ENCODE measurements around the gene PSME1. TPM values are rescaled to one million over a fixed set of nuclear protein-coding genes. Genes with fewer than 3 reads are reported as not detected.
A peak's percentile ranks its signal among the peaks of the same experiment; 100 is the strongest.

PSME1 gene
- total and polyA plus RNA-seq, 2 of the 13 experiments (the other 11 are each of a cell fraction or from before 2014, with no cell fraction given), result 159 to 608 TPM

GRCh38 chr14:24181371-24182077, 45.5 kb downstream of the PSME1 start:
- CTCF ChIA-PET (ENCODE audit: low intra/inter-chr PET ratio, low total read pairs), result no interaction called here
- H3K27ac ChIP-seq (ENCODE audit: extremely low read length, insufficient read depth, low read length), result no peak overlapping the region
- no TSS peak for BruUV-seq (replicated peaks)
- no peak overlapping the region for H3K4me2 ChIP-seq (ENCODE audit: low read depth, low read length)
- no peaks in the 10 kb centered on the region for H3K79me2 ChIP-seq (ENCODE audit: insufficient read depth, low read length)
- H2AFZ ChIP-seq (ENCODE audit: low read length), result no peak overlapping the region
- FAIRE-seq (no peak), ATAC-seq (no peak), DNase-seq (ENCODE audit: low spot score) (no peak)
- no peaks in the 10 kb centered on the region for H4K20me1 ChIP-seq (ENCODE audit: insufficient read depth, low read length)
- no peaks in the 10 kb centered on the region for H3K4me1 ChIP-seq (ENCODE audit: insufficient read depth, low read length)
- peaks cover 82 to 88% of the 10 kb centered on the region in 2 experiments for H3K36me3 ChIP-seq (replicated peaks in 1 of 2; ENCODE audit: control insufficient read depth in 1 of 2, insufficient read depth in 2 of 2, low read length in 2 of 2)
- H3K27me3 ChIP-seq (ENCODE audit: control insufficient read depth in 1 of 2, insufficient read depth in 2 of 2, low read length in 2 of 2), result no peaks in the 10 kb centered on the region
- intact Hi-C loops (cut with micrococcal nuclease; ENCODE audit: unreplicated experiment) (no loop called here), in situ Hi-C loops (cut with HindIII; ENCODE audit: extremely low pct_ligation_motif_present, low pct_unique_long_range_greater_than_20kb) (no loop called here)
- no peaks in the 10 kb centered on the region for H3K9me3 ChIP-seq (ENCODE audit: low read length)
- 95% methylated on average over 19 of the region's 19 CpGs for WGBS (ENCODE audit: low lambda C conversion rate)
- no peak overlapping the region for H3K4me3 ChIP-seq (replicated peaks in 1 of 3; ENCODE audit: insufficient read depth in 1 of 3, low read depth in 2 of 3, low read length in 3 of 3)
- POLR2A ChIA-PET, result interaction anchor here (0.7 to 8.1 kb wide), 15 partner anchors 7 to 123 kb away, joined by 3 to 65 read pairs (median 5); partner anchors contain the start of genes CHMP4A, DCAF11, IPO4 and IRF9
- no peak overlapping the region for H3K9ac ChIP-seq (ENCODE audit: insufficient read depth, low read depth, low read length)
- 0 out of 2 replicates have a peak, but pooled peaks have one; percentile 22 for TF ChIP-seq HIVEP1 (CRISPR knock-in tag; IDR thresholded peaks at IDR 0.05)
- TF ChIP-seq ZNF546 (CRISPR knock-in tag; conservative IDR thresholded peaks at IDR 0.05), result no peak
- 0 out of 2 replicates have a peak, but pooled peaks have one; percentile 22 for TF ChIP-seq BORCS8-MEF2B (CRISPR knock-in tag; IDR thresholded peaks at IDR 0.05)
- no peak for TF ChIP-seq ZBTB40 (IDR thresholded peaks at IDR 0.05)
- 0 out of 2 replicates have a peak, but pooled peaks have one; percentile 24 for TF ChIP-seq ZBTB40 (CRISPR knock-in tag; IDR thresholded peaks at IDR 0.05)
- TF ChIP-seq POLR2A (IDR thresholded peaks at IDR 0.05; ENCODE audit: insufficient read depth in 1 of 2, low read depth in 2 of 2, low read length in 2 of 2), result 0 out of 4 replicates have a peak, but pooled peaks of 1 of the 2 experiments have one; percentile 25
- peak; percentile 20 for TF ChIP-seq POLR2AphosphoS2 (IDR thresholded peaks at IDR 0.05; ENCODE audit: low read depth, low read length)
- no peak for TF ChIP-seq ZNF773 (CRISPR knock-in tag; IDR thresholded peaks at IDR 0.05; ENCODE audit: borderline replicate concordance)
- TF ChIP-seq ZNF124 (CRISPR knock-in tag; IDR thresholded peaks at IDR 0.05), result no peak
- peak; percentile 51; the same call in 1 of the 2 replicates for TF ChIP-seq ZNF280B (CRISPR knock-in tag; IDR thresholded peaks at IDR 0.05; ENCODE audit: borderline replicate concordance)
- no peak for TF ChIP-seq SRSF4 (IDR thresholded peaks at IDR 0.05; ENCODE audit: low read depth, low read length, poor library complexity, severe bottlenecking)
- no peak for TF ChIP-seq THAP7 (CRISPR knock-in tag; IDR thresholded peaks at IDR 0.05)
- peak; percentile 59 for TF ChIP-seq RBFOX2 (IDR thresholded peaks at IDR 0.05; ENCODE audit: low read depth, low read length)

All from HepG2 (cell line).